ENCODE measurements around the gene JMJD1C. TPM values are rescaled to one million over a fixed set of nuclear protein-coding genes. Genes with fewer than 3 reads are reported as not detected.

The JMJD1C gene
- total RNA-seq, 1 experiment from 2014 or later: 66.3 TPM

DNA sequence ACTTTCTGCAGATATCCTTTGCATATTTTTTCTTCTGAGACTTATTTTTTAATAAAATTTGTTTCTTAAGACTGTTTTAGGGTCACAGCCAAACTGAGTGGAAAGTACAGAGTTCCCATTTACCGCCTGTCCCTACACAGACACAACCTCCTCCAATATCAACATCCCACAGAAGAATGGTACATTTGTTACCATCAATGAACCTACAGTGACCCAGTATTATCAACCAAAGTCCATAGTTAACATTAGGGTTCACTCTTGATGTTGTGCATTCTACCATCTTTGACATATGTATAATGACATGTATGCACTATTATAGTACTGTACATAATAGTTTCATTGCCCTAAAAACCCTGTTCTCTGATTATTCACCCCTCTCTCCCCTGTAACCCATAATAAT lies 40.8 kb upstream of the JMJD1C start:
- no TSS peak for BruUV-seq (replicated peaks)
- no peak overlapping the region for H3K4me2 ChIP-seq (ENCODE audit: low read length)
- H3K27me3 ChIP-seq (ENCODE audit: insufficient read depth, low read length): no peaks in the 10 kb centered on the region
- no peak overlapping the region for H3K9ac ChIP-seq (ENCODE audit: low read length)
- ATAC-seq: no peak
- H3K79me2 ChIP-seq (ENCODE audit: insufficient read depth, low read length): peaks cover 82% of the 10 kb centered on the region
- CTCF ChIA-PET: no interaction called here
- H3K36me3 ChIP-seq (ENCODE audit: control insufficient read depth in 1 of 2, insufficient read depth in 2 of 2, low read length in 2 of 2): no peaks in the 10 kb centered on the region
- POLR2A ChIA-PET: no interaction called here
- no peaks in the 10 kb centered on the region for H4K20me1 ChIP-seq (ENCODE audit: insufficient read depth)
- H3K9me2 ChIP-seq (ENCODE audit: insufficient read depth): no peaks in the 10 kb centered on the region
- H3K27ac ChIP-seq (ENCODE audit: low read depth, low read length): no peak overlapping the region
- no peak overlapping the region for H2AFZ ChIP-seq (ENCODE audit: low read depth, low read length, poor library complexity, severe bottlenecking)
- intact Hi-C loops (cut with micrococcal nuclease): no loop called here
- DNase-seq (ENCODE audit: low read depth, low spot score): no peak
- H3K9me3 ChIP-seq (ENCODE audit: control insufficient read depth in 1 of 2, insufficient read depth in 1 of 2, low read depth in 1 of 2, low read length in 2 of 2): no peaks in the 10 kb centered on the region
- H3K4me1 ChIP-seq (ENCODE audit: control insufficient read depth in 1 of 2, insufficient read depth in 2 of 2, low read length in 2 of 2): peaks cover 12% of the 10 kb centered on the region in 2 experiments
- RAD21 ChIA-PET (ENCODE audit: low non-redundant PET in 1 of 2, low total read pairs in 2 of 2, uncharacterized antibody in 2 of 2, unreplicated experiment in 2 of 2): no interaction called here
- no peak overlapping the region for H3K4me3 ChIP-seq (replicated peaks in 1 of 2; ENCODE audit: low read depth in 1 of 2, low read length in 2 of 2)
- TF ChIP-seq ZFX (IDR thresholded peaks at IDR 0.05) (no peak), CEBPB (IDR thresholded peaks at IDR 0.05; ENCODE audit: low read depth) (no peak), RAD21 (IDR thresholded peaks at IDR 0.05; ENCODE audit: low read depth) (no peak), SRF (IDR thresholded peaks at IDR 0.05; ENCODE audit: low read depth) (no peak), EZH2 (IDR thresholded peaks at IDR 0.05) (no peak), POLR2AphosphoS5 (IDR thresholded peaks at IDR 0.05; ENCODE audit: low read depth, low read length) (no peak), POLR2A (IDR thresholded peaks at IDR 0.05; ENCODE audit: borderline replicate concordance, extremely low read depth, insufficient read depth, insufficient read length) (no peak), REST (IDR thresholded peaks at IDR 0.05; ENCODE audit: low read depth) (no peak)

GRCh38 chr10:63505562-63505961 lies 39.8 kb upstream of the JMJD1C start:
- no peaks in the 10 kb centered on the region for H3K27me3 ChIP-seq (ENCODE audit: insufficient read depth, low read length)
- peaks cover 76% of the 10 kb centered on the region for H3K79me2 ChIP-seq (ENCODE audit: insufficient read depth, low read length)
- no peak overlapping the region for H3K9ac ChIP-seq (ENCODE audit: low read length)
- H3K4me2 ChIP-seq (ENCODE audit: low read length): no peak overlapping the region
- ChIA-PET RAD21 (ENCODE audit: low non-redundant PET in 1 of 2, low total read pairs in 2 of 2, uncharacterized antibody in 2 of 2, unreplicated experiment in 2 of 2) (no interaction called here), CTCF (no interaction called here), POLR2A (no interaction called here)
- H2AFZ ChIP-seq (ENCODE audit: low read depth, low read length, poor library complexity, severe bottlenecking): no peak overlapping the region
- no peak for DNase-seq (ENCODE audit: low read depth, low spot score)
- ATAC-seq: no peak
- H3K4me1 ChIP-seq (ENCODE audit: control insufficient read depth in 1 of 2, insufficient read depth in 2 of 2, low read length in 2 of 2): peaks cover 12% of the 10 kb centered on the region in 2 experiments
- H3K27ac ChIP-seq (ENCODE audit: low read depth, low read length): no peak overlapping the region
- no peak overlapping the region for H3K4me3 ChIP-seq (replicated peaks in 1 of 2; ENCODE audit: low read depth in 1 of 2, low read length in 2 of 2)
- intact Hi-C loops (cut with micrococcal nuclease): no loop called here
- TF ChIP-seq EGR1 (IDR thresholded peaks at IDR 0.05; ENCODE audit: low read depth) (no peak), TCF7L2 (IDR thresholded peaks at IDR 0.05; ENCODE audit: borderline replicate concordance, extremely low read depth, insufficient read depth, insufficient read length) (no peak), CEBPB (IDR thresholded peaks at IDR 0.05; ENCODE audit: low read depth) (no peak), ZFX (IDR thresholded peaks at IDR 0.05) (no peak), CBX3 (IDR thresholded peaks at IDR 0.05; ENCODE audit: low read depth) (no peak), REST (IDR thresholded peaks at IDR 0.05; ENCODE audit: low read depth) (no peak), EZH2 (IDR thresholded peaks at IDR 0.05) (no peak), YY1 (IDR thresholded peaks at IDR 0.05; ENCODE audit: extremely low read depth, insufficient replicate concordance, low read depth, low read length) (no peak), POLR2A (IDR thresholded peaks at IDR 0.05; ENCODE audit: borderline replicate concordance, extremely low read depth, insufficient read depth, insufficient read length) (no peak), ZNF274 (IDR thresholded peaks at IDR 0.05; ENCODE audit: low read depth, low read length) (no peak), JUND (IDR thresholded peaks at IDR 0.05) (no peak)
- no peaks in the 10 kb centered on the region for H3K36me3 ChIP-seq (ENCODE audit: control insufficient read depth in 1 of 2, insufficient read depth in 2 of 2, low read length in 2 of 2)
- no peaks in the 10 kb centered on the region for H3K9me3 ChIP-seq (ENCODE audit: control insufficient read depth in 1 of 2, insufficient read depth in 1 of 2, low read depth in 1 of 2, low read length in 2 of 2)
- H3K9me2 ChIP-seq (ENCODE audit: insufficient read depth): no peaks in the 10 kb centered on the region
- BruUV-seq (replicated peaks): no TSS peak
- H4K20me1 ChIP-seq (ENCODE audit: insufficient read depth): no peaks in the 10 kb centered on the region

Data from HCT116 (cell line).